NCI-H2171 (cell line): Measurements from ENCODE around the gene C1QL1.
A peak's percentile ranks its signal among the peaks of the same experiment; 100 is the strongest.
"Not testable (repeated sequence)": the region's sequence is repeated elsewhere in the genome, so short reads cannot be mapped to it uniquely, and the experiment has no call there.

ENCODE experiments used
- DNase-seq: peaks from one replicate; lab custom pipeline; 2025; lab: John Stamatoyannopoulos, UW

C1QL1 gene

GRCh38 chr17:44961921-44962350 is 6.2 kb downstream of the C1QL1 start:
- no peak for DNase-seq

- DNase-seq = no peak
Measured at GRCh38 chr17:44960691-44961090, 7.4 kb downstream of the C1QL1 start.

GRCh38 chr17:44959821-44960531 is 8.1 kb downstream of the C1QL1 start:
- no peak for DNase-seq

- DNase-seq = no peak
Measured at GRCh38 chr17:44956998-44957981, 10.8 kb downstream of the C1QL1 start.

GRCh38 chr17:44955674-44956425 is 12.3 kb downstream of the C1QL1 start:
- no peak for DNase-seq

GRCh38 chr17:44952946-44953475 is 15.1 kb downstream of the C1QL1 start:
- DNase-seq = no peak

- DNase-seq = no peak
Measured at GRCh38 chr17:44948315-44948795, 19.7 kb downstream of the C1QL1 start.

GRCh38 chr17:44947461-44948314 is 20.4 kb downstream of the C1QL1 start, which contains the start of gene KIF18B:
Gene KIF18B, minus strand, starts transcription at chr17:44947773. Its CDS starts 11,429 bp downstream, at chr17:44936344.
- peak; percentile 97 for DNase-seq

- not testable (repeated sequence) for DNase-seq
Measured at GRCh38 chr17:44945652-44946051, 22.5 kb downstream of the C1QL1 start.

GRCh38 chr17:44942456-44942855 is 25.6 kb downstream of the C1QL1 start:
- DNase-seq = no peak

- DNase-seq = no peak
Measured at GRCh38 chr17:44941712-44942331, 26.3 kb downstream of the C1QL1 start.

GRCh38 chr17:44940768-44941167 is 27.3 kb downstream of the C1QL1 start:
- no peak for DNase-seq

- DNase-seq = no peak
Measured at GRCh38 chr17:44940317-44940716, 27.8 kb downstream of the C1QL1 start.

GRCh38 chr17:44935116-44935515 is 33.0 kb downstream of the C1QL1 start:
- DNase-seq = no peak

- no peak for DNase-seq
Measured at GRCh38 chr17:44934745-44935105, 33.4 kb downstream of the C1QL1 start.

- DNase-seq = no peak
Measured at GRCh38 chr17:44933824-44934744, 34.0 kb downstream of the C1QL1 start.

- DNase-seq = no peak
Measured at GRCh38 chr17:44932787-44933097, 35.4 kb downstream of the C1QL1 start.

GRCh38 chr17:44932096-44932786 is 35.9 kb downstream of the C1QL1 start:
- no peak for DNase-seq

- DNase-seq = no peak
Measured at GRCh38 chr17:44931376-44931775, 36.7 kb downstream of the C1QL1 start.
